Activated CD4-positive, alpha-beta T cell treated with anti-CD3 and anti-CD28 coated beads, Interleukin-2, Interleukin-6, amounts not matched to agents 100 ng/mL and 50 ng/mL, durations not matched to agents 16 hours and 8 hours (primary cell): Measurements from ENCODE around the gene DPF3.

ENCODE experiments used
- DNase-seq: peaks from one replicate; pipeline ENCODE4 v3.0.0-alpha.2; 2020

DPF3 gene

DNA sequence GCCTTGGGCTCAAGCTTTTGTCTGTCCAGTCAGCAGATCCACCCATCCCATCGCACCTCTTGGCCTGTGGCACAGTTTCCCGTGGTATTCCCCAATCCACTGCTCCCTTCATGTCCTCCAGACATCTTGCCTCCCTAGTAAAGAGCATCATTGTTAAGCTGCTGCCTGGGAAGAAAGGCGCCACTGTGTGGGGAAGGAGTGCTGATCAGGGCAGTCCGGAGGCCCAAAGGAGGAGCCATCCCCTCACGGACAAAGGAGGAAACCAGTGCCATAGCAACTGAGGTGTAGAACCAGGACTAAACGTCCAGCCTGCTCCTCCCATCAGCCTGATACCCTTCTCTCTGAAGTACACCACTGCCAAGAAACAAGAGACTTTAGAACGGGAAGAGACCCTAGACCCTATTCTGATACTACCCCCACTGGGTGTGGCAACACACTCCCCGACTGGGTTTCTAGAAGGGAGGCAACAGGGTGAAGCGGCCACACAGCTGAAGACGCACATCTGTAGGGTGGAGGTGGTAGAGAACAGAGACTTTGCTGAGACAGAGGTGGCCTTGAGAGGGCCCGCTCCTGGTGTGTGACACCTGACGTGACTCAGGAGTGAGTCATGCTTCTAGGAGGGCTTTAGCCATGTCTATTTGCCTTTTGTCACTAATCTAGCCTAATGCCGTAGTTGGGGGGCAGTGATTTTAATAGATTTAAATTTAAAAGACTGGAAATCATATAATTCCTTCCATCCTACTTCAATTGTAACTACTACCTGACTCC is 185.0 kb downstream of the DPF3 start:
- no peak for DNase-seq

DNA sequence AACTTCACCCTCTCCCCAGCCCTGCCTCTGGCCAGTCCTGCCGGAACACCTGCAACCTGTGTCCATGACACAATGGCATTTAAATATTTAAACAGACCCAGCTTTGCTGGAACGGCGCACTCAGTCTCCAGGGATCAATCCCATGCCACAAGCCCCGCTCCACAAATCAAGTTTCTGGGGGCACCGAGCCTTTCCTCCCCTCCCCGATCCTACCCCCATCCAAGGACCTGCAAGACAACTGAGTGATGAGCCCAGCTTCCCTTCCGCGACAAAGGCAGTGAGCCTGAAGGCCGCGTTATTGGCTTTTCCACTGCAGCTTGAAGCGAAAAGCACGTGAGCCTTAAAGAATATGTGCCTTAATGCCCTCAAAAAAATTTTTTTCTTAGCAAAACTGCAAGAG is 185.7 kb downstream of the DPF3 start:
- DNase-seq: no peak

DNA sequence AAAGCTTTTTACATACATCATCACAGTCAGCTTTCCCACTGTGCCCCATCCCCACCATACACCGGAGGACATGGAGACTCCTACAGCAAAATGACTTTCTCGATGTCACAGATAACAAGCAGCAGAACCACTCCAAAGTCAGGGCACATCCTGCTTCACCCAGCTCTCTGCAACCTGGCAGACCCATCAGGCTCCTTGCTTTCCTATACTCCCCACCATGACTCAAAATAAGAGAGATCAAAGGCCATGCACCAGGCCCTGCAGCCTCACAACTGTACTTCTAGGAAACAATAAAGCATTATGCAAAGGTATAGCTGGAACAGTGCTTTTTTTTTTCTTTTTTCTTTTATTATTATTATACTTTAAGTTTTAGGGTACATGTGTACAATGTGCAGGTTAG is 187.4 kb downstream of the DPF3 start:
- DNase-seq: peak; percentile 59

DNA sequence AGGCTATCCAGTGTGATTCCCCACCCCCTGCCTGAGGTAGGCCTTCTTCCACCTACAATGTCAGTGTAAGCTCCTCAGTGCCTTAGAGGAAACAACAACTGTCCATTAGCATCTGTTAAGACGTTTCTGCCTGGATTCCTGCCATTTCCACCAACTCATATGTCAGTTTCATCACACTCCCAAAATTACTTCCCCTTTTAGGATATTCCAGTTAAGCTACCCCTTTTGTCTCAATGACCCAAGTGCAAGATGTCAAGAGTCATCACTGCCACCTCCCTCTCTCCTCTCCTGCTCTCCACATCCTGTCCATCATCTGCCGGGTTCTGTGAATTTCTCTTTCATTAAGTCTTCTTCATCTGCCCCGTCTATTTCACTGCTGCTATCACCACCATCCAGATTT is 189.4 kb downstream of the DPF3 start:
- no peak for DNase-seq

DNA sequence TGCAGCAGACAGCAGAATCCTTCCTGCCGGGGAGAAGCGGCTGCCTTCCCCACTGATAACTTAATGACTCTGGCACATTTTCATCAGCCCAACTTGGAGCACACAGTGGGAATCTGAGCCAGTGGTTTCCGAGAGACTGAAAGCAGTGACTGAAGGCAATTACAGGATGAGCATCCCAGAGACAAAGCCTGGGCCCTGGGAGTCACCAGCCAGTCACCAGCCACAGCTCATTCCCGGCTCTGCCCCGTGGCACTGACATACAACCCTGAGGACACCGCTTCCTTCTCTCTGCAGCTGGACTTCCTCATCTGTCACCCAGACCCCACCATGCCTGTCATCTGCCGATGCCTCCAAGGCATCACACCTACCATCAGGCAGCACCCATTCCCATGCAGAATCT is 192.3 kb downstream of the DPF3 start:
- DNase-seq: no peak

DNA sequence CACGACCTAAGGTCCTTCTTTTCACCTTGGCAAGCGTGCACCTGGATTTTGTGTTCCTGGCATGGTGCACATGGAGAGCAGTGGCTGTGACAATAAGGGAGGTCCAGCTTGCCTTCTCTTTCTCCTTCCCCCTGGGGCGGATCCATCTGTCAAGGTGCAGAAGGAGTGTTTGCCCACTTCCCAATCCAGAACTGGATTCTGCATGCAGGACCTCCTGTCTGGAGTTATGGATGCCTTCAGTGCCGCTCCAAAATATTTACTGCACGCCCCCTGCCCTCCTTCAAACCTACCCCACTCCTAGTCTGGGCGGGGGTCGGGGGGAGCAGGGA is 192.7 kb downstream of the DPF3 start:
- DNase-seq: no peak

DNA sequence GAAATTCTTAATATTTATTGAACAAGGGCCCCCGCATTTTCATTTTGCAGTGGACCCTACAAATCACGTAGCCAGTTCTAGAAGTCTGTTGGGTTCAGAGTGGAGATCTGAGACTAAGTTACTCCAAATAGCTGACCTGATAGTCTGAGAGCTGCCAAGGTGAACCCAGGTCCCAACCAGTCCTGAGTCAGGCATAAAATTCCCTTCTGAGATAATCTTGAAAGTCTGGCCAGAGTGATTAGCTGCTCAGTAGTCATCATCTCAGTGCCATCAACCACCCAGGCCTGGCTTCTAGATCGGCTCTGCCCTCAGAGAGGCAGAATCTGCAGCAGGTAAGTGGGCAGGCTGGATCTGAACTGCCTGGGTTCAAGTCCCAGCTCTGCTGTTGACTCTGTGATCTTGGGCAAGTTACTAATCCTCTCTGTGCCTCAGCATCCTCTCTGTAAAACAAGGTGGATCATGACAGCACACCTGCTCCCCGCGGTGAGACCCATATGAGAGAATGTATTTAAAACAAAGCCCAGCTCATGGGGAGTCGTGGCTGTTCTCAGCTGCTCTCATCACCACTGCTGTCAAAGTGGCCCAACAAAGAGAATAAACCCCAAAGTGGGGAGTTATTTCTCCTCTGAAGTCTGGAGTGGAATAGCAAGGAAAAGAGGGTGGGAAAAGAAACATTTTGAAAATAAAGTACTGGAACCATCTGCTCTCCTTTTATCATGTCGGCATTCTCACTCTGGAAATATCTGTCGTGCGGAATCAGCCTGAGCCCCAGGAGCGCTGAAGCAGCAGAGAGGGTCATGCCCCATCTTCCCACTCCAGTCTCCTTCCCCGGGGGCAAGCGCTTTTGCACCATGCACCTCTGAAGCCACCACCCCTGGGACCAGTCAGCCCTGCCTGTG is 193.3 kb downstream of the DPF3 start:
- no peak for DNase-seq

DNA sequence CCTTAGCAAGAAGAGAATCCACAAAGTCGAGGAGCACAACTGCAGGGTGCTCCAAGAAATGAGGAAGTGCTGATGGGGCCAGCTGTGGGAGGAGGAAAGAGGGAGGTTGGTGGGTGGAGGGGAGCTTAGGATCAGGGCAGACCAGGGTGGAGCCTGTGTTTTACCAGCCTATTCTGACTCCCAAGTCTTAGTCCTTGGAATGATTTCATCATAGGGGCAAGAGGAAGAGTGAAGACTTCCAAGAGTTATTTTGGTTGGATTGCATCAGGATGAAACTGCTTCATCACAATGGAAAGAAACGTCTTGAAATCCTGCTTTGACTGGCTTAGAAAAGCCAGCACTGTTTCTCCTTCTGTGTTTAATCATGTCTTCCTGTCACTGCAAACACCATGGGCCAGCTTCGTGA is 194.0 kb downstream of the DPF3 start:
- DNase-seq: peak; percentile 7

DNA sequence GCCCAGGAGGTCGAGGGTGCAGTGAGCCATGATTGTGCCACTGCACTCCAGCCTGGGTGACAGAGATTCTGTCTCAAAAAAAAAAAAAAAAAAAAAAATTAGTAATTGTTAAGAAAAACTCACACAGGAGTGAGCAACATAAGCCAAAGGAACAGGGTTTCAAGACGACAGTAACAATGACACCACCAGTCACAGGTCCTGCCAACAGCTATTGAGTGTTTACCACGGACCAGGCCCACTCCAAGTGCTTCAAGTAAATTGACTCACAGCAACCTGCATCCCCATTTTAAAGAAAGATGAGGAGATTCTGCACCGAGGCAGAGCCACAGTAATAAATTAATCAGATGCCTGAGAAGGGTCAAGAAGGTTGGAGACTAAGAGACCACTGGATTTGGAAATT is 194.5 kb downstream of the DPF3 start:
- DNase-seq: no peak

DNA sequence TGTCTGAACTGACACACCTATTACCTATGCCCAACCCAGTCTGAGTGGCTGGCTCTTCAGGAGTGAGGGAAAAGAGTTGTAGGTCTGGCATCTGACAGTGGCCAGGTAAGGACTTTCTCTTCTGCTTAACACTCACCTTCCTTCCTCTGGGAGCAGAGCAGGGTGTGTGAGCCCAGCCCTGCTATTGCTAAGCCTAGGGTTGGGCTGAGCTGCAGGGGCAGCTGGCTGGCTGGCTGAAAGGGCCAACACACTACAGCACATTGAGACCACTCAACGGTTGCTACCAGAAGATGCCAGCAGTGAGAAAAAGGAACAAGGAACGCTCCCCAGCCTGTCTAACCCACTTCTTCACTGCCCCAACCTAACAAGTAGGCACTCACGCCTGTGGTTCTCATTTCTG is 201.2 kb downstream of the DPF3 start:
- DNase-seq: no peak

DNA sequence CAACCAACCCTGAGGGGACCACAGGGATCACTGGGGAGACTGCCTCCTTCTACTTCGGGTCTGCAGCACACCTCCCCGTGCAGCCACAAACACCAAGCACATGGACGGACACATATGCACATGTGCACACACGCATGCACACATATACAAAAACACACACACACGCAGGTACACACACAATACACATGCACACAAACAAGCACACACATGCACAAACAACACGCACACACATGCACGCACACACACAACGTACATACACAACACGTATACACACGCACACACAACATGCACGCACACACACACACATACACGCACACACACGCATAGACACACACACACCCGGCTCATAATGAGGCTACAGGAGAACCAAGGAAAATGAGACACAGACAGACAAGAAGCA is 203.6 kb downstream of the DPF3 start:
- no peak for DNase-seq

DNA sequence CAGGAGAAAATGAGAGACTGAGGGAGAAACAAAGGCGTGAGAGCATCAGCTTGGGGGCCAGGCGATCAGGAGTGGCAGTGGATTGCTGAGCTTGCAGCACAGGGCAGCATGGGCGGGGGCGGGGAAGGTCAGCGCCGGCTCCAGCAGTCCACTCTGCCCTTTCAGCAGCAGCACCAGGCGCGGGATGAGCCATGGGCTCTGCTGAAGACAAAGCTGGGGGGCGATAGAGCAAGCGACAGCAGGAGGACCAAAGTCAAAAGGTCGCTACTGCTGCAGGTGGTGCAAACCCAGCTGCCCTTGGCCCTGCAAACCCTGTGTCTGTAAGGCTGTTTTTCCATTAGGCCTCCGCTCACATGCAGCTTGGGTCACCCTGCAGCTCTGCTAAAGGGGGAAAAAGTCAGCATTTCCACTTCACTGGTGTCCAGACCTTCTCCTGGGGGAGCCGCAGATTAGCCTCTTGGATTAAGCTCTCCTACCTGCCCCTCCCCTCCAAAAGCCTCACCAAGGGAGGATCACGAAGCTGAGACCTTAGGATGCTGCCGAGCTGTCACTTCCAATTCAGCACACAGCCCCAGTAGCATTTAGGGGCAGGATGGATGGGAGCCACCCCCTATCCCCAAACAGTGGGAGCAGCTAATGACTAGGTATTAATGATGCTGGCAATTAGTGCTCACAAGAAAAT is 204.8 kb downstream of the DPF3 start:
- no peak for DNase-seq

DNA sequence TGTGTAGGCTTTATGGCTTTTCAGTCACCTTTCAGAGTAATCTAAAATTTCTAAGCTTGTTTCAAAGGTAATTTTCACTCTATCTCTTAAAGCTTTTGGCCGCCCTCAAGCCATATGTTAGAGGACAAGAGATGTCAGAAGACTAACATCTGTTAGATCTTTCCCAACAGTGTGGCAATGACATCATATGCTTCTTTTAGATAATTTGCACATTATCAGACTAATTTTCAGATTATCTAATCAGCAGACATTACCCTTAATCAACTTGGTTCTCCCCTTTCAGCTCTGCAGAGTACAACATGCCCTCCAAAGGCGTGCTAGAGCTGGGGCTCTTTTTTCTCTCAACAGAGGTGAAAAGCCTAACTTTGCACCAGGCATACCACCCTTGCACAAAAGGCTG is 207.1 kb downstream of the DPF3 start:
- no peak for DNase-seq

DNA sequence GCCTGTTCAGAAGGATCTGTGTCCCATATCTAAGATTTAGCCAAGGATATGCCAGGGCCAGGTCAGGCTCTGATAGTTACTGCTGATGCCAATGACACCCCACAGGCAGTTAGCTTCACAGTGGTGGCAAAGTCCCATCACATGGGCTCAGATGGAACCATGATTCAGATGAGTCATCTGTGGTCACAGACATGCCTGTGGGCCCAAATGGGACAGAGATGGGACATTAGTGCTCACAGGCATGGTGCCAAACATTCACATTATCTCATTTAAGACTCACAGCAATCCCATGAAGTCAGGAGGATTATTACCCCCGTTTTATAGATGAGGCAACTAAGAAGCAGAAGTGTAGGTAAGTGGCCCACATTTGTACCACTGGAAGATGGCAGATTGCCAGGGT is 207.8 kb downstream of the DPF3 start:
- DNase-seq: no peak

DNA sequence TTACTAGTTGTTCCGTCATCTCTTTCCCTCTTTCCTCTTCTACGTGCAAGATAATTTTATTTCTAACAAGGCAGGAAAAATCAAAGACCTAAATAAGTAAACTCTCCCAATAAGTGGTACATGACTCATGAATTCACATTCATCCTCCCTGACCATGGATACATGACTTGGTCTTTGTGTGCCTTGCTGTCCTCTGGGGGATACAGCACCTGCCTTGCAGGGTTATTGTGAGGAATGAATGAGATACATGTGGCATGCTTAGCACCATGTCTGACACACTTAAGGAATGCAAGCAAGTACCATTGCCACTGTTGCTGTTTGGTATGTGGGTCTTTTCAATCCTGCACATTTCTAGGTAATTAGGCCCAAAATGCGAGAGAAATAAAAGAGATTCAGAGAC is 208.4 kb downstream of the DPF3 start:
- DNase-seq: no peak

DNA sequence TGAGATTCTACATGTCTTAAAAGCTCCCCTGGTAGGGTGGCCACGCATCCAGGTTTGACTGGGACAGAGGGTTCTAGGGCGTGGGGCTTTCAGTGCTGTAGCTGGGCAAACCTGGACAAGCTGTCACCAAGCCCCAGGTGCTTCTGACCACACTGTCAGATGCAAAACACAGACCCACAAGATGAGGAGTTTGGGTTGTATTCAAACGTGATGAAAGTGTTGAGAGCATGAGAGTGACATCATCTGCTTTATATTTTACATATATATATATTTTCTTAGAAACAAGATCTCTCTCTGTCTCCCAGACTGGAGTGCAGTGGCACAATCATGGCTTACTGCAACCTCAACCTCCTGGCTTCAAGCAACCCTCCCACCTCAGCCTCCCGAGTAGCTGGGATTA is 210.1 kb downstream of the DPF3 start:
- no peak for DNase-seq

DNA sequence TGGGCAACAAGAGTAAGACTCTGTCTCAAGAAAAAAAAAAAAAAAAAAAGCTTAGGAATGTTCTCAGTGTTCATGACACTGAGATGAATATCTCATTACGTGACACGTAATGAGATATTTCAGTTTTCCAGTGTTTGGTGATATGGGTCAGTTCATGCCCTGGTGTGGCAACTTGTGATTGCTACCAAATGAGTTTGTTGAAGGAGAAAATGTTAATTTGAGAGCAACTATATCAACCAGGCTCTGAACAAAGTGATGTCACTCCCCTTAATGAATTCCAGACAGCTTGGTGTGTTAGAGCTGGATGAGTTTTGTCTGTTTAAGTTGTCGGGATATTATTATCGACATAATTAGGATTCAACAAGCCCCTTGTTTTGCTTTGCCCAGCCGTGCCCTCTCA is 211.7 kb downstream of the DPF3 start:
- DNase-seq: no peak

DNA sequence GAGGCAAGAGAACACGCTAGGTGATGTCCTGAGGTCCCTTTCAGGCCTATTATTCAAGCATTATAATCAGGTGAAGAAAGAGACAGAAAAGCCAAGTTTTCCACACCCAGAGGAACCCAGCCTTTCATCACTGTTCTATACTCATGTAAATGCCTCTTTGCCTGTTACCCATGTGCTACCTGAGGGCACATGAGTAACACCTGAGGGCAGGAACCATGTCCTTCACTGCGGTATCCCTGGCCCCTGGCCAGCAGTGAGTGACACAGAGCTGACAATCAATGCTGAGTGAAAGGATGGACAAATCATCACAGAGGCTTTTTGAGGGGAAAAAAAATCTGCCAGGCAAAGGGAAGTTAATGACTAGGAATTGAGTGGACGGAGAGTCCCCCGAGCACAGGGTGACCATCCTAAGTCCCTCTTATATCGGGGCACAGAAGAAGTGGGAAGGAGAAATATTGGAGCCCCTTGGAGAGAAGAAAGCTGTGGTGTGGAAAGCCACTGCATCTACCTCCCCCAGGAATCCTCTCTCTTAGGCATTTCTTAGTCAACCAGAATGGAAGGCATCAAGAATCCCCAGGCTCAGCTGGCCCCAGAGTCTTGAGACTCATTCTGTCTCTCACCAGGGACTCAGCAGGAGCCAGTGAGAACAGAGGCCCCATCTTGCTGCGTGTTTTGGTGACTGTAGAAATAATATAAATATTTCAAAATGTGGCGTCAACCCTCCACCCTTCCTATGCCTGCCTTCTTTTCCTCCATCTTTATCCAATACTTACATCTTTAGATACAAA is 212.9 kb downstream of the DPF3 start:
- DNase-seq: no peak

DNA sequence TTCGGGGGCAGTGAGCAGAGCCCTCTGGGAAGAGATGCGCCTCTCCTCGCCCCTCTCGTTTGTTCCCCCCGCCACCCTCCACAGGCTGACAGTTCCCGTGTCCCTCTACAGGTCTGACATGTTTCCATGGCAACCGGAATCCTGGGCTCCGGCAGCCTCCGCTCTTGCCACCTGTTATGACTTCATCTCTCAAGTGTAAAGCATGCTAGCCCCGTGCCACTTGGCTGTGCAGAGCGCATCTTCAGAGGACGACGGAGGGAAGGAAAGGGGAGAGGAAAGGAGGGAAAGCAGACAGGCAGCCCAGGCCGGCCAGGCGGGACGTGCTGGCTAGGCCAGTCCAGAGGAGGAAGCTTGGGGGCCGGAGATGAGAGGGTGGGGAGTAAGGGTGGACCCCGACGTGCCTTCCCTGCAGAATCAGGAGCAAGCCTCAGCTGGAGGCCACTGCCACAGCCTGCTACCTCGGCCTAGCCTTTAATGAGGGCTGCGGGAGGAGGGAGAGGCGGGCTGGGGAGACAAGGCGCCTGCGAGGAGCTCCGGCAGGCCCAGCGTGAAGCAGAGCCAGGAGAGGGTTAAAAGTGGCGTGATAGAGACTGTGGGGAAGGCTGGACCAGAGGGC is 214.3 kb downstream of the DPF3 start:
- no peak for DNase-seq

DNA sequence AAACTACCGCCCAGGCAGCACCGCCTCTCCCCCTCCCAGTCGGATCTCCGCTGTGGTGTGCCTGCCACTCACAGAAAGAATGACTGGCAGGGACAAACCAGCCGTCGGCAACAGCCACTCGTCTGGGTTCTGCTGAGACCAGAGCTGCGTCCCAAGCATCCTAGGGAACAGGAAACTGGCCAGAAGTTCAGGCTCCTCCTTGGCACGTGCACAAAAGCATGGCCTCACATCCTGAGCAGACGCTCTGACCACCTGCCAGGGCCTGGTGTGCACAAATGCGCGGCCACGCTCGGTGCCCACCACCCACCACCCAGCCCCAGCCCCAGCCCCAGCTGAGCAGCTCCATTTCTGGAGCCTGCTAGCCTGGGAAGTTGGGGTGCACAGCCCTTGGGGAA is 214.8 kb downstream of the DPF3 start:
- DNase-seq: no peak

DNA sequence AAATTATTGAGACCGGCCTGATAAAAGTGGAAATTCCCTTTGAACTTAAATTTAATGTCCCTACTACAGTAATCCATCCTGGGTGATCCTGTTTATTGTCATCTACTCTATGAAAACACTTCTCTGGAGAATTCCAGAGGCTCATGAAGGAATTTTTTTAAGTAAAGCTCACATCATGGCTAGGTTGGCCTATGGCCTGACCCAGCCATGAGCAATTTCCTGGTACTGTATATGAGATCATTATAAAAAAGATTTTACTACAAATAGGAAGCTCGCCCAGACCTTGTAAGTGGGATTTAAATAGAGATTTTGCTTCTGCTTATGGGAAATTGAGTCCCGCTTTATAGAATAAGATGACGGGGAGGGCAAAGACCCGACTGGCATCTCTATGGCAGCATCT is 215.5 kb downstream of the DPF3 start:
- no peak for DNase-seq

DNA sequence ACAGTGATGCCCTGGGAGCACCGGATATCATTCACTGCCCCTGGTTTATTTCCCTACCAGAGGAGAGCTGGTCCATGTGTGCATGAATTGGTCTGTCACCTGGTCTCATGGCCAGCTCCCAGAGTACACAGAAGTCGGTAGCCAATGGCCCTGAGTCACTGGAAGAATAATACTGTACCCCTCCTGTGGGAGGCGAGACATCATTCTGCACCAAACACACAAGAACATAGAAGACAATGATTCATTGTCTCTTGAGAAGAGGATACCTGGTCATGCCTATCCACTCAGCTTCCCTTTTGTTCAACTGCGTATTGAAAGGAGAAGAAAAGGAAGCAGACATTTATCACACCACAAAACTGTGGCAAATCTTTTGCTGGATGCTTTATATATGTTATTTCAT is 216.2 kb downstream of the DPF3 start:
- DNase-seq: no peak

DNA sequence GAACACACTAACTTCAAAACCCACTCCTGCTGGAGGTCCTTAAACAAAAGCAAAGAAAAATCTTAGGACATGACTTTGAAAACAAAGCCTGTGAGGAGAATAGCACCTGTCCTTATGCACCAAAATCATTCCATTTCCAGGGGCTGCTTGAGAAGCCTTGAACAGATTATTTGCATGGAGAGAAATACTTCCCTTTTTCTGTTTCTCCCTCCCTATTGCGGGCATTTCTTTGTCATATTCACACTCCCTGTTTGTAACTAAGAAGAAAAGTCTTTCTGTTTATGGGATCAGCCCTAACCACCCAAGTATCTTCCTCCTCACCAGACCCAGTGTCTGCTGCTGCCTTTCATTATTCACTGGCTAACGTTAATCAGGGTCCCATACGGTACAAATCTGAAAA is 218.8 kb downstream of the DPF3 start:
- no peak for DNase-seq
